HG02840 (cell line): ENCODE results near the gene C21orf58.
"Not testable (repeated sequence)": the region's sequence is repeated elsewhere in the genome, so short reads cannot be mapped to it uniquely, and the experiment has no call there.

Source experiments
- ATAC-seq: cut with Tn5 transposase; IDR thresholded peaks from one replicate; pipeline ENCODE4 v1.9.1; 2021; ENCODE audit warnings: mild to moderate bottlenecking, moderate library complexity, moderate number of reproducible peaks; ENCODE audit not compliant: unreplicated experiment, low FRiP score

C21orf58 gene

GRCh38 chr21:46323710-46324389 lies at the start of gene C21orf58, which contains the start of gene PCNT:
Gene C21orf58 (minus strand): TSS chr21:46323870. CDS start chr21:46322738, 1,132 bp downstream.
Gene PCNT (plus strand): TSS chr21:46324156. CDS start chr21:46324229, 73 bp downstream.
- peak; percentile 74 for ATAC-seq

- not testable (repeated sequence) for ATAC-seq
Measured at GRCh38 chr21:46372947-46373346, 49.3 kb upstream of the C21orf58 start.

GRCh38 chr21:46372014-46372485 lies 48.4 kb upstream of the C21orf58 start:
- no peak for ATAC-seq

GRCh38 chr21:46371204-46372013 lies 47.7 kb upstream of the C21orf58 start:
- no peak for ATAC-seq

- no peak for ATAC-seq
Measured at GRCh38 chr21:46369520-46370235, 46.0 kb upstream of the C21orf58 start.

- no peak for ATAC-seq
Measured at GRCh38 chr21:46368533-46369285, 45.0 kb upstream of the C21orf58 start.

GRCh38 chr21:46366966-46367365 lies 43.3 kb upstream of the C21orf58 start:
- ATAC-seq: no peak

- no peak for ATAC-seq
Measured at GRCh38 chr21:46366561-46366960, 42.9 kb upstream of the C21orf58 start.

- no peak for ATAC-seq
Measured at GRCh38 chr21:46366091-46366490, 42.4 kb upstream of the C21orf58 start.

- ATAC-seq: no peak
Measured at GRCh38 chr21:46363698-46364097, 40.0 kb upstream of the C21orf58 start.

GRCh38 chr21:46362946-46363345 lies 39.3 kb upstream of the C21orf58 start:
- no peak for ATAC-seq

- ATAC-seq: no peak
Measured at GRCh38 chr21:46361935-46362334, 38.3 kb upstream of the C21orf58 start.

- no peak for ATAC-seq
Measured at GRCh38 chr21:46361176-46361575, 37.5 kb upstream of the C21orf58 start.

GRCh38 chr21:46357684-46358425 lies 34.2 kb upstream of the C21orf58 start:
- no peak for ATAC-seq

- ATAC-seq: no peak
Measured at GRCh38 chr21:46357335-46357604, 33.6 kb upstream of the C21orf58 start.

GRCh38 chr21:46356494-46357334 lies 33.0 kb upstream of the C21orf58 start:
- ATAC-seq: no peak

- no peak for ATAC-seq
Measured at GRCh38 chr21:46356005-46356338, 32.3 kb upstream of the C21orf58 start.

- ATAC-seq: no peak
Measured at GRCh38 chr21:46355161-46356004, 31.7 kb upstream of the C21orf58 start.
